ENCODE measurements around the gene TRIM2.
"Not testable (repeated sequence)": the region's sequence is repeated elsewhere in the genome, so short reads cannot be mapped to it uniquely, and the experiment has no call there.

TRIM2 gene

DNA sequence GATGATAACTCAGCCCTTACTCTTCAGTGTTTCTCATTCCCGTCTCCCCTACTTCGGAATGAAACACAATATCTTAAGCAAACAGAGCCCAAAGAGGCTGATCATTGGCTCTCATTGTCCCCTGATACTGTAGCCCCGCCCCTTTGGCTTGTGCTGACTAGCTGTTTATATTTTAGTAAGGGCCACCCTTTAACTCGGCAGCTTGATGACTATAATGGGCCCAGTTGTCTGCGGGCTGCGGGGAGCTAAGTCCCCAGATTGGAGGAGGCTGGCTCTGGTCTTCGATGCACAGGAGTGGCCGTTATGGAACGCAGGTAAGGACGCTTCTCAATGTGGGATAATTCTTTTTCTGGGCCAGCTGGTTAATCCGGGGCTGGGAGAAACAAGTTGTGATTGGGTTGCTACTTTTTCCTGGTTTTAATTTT lies at the start of gene TRIM2:
TRIM2 (plus strand) TSS at position 197 of the 425 bp plus-strand sequence; CDS start at position 285, 88 bp downstream.
- no peak for DNase-seq

DNA sequence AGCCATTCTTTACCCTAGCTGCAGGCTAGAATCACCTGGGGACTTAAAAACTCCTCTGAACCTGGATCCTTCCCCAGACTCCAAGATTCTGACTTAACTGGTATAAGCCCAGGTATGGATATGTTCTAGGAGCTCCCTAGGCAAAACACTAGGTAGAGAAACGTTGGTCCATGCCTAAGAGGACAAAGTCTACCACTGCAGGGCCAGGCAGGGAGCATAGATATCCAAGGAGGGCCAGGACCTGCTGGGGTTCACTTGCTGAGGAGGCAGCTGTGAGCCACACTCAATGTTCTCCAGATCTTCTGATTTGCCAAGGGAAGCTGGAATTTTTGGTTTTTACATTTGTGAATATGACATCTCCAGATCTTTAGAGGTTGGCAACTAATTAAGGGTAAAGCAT lies 48.6 kb upstream of the TRIM2 start:
- DNase-seq = no peak

DNA sequence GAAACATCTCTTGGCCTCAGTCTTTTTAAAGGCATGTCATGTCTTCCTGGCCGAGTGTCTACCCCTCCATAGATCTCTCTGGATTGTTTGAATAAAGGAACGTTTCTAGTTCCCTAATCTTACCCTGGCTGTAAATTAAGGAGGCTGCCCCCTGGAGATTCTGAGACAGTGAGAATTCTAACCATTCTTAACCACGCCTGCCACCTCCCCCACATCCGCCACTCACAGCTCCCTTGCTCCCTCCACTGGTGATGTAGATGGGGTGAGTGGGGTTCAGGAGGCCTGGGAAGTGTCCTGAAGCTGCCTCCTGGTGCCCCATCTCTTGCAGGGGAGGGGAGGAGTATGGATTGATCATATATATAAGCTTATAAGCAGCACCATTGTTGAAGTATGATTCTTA lies 48.0 kb upstream of the TRIM2 start:
- DNase-seq = no peak

DNA sequence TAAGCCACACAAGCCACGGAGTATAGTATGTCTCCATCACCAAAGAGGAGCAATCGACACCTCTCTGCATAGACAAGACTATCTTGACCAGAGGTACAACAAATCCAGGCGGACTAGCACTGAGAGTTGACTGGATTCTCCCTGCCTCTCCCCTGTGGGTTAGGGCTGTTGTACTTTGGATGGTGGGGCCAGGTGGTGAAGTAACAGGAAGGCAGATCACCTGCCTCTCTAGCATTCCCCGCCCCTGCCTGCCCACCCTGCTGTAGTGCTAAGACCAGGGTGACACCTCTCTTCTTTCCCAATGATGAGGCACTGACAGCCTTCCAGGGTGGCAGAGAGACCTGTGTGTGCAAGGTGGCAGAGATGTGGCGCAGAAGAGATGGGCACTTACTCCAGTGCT lies 47.5 kb upstream of the TRIM2 start:
- DNase-seq = no peak

DNA sequence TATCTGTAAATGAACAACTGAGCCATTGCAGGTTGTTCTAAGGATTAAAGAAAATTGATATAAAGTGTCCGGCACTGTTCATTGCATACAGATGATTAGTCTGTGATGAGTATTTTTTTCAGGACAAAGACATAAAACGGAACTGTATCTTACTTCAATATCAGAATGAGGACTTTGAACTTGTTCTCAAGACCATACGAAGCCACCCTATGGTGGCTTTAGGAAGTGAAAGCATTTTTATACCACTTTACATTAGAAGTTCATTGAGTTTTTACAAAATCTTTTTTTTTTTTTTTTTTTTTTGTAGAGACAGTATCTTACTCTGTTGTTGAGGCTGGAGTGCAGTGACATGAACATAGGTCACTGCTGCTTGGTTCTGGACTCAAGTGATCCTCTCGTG lies 45.2 kb upstream of the TRIM2 start:
- DNase-seq = no peak

DNA sequence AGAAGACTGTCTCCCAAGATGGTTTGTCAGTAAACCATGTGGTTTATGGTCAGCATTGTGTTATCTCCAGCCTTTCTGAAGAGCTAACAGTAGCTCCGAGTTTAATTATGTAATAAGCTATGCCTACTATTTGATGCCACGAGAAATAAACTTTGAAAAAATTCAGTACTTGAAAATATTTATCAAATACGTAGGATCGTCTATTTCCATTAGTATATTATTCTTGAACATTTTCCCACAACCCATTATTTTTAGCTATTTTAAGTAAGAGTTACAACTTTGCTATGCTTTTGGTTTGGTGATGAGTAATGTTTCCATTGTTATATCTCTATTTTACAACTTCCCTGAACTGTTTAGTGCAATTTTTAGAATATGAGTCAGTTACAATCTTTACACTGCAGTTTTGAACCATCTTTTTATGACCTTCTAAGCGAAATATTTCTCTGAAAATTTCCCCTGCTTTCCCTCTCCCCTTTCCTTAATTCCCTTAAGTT lies 44.5 kb upstream of the TRIM2 start:
- DNase-seq = no peak

DNA sequence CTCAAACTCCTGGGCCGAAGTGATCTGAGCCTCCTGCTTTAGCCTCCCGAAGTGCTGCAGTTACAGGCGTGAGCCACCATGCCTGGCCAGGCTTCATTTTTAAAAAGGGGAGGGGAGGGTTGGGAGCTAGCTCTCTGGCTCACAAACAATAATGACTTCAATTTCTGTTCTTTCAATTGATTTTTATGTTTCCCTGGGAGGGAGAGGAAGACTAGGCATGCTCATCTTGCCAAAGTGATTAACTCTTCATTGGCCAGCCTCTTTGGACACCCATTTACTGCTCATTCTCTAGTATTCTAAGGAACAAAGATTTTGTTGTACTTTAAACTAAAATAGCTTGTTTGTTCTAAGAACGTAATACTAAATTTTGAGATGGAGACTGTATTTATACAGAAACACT lies 43.4 kb upstream of the TRIM2 start:
- no peak for DNase-seq

DNA sequence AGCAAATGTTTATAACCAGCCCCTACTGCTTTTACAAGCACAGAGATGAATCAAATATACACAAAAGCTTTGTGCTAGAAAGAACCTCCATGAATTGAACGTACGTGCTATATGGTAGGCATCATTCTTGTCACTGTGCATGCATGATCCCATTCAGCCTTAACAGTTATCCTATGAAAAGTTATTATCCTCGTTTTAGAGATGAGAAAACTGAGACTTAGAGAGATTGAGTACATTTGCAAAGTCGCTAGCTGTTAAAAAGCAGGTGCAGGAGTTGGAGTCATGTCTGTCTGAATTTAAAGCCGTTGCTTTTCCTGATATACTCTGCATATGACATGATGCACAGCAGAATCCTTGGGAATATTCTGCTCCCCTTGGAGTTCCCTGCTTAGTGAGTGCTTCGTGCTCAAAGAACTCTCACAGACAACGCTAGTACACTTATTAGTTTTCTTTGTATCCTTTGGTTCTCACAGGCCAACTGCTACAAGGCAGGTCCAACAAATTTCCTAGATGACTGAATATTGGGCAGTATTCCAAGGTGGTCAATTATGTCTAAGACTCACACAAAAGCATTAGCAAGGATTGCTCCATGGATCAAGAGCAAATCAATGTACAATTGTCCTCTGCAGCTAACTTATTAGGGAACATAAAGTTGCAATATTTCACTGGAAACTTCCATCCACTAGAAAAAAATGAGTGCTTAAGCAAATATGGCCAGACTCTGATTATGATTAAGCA lies 42.8 kb upstream of the TRIM2 start:
- DNase-seq = no peak

DNA sequence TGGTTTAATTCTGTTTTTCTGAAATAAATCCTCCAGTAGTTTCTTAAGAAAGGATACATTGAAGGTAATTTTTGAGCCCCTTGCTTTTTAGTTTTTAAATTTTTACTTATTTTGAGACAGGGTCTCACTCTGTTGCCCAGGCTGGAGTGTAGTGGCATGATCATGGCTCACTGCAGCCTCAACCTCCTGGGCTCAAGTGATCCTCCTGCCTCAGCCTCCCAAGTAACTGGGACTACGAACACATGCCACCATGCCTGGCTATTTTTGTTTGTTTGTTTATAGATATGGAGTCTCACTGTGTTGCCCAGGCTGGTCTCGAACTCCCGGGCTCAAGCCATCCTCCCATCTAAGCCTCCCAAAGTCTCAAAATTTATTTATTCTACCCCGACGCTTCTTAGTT lies 39.0 kb upstream of the TRIM2 start:
- not testable (repeated sequence) for DNase-seq

DNA sequence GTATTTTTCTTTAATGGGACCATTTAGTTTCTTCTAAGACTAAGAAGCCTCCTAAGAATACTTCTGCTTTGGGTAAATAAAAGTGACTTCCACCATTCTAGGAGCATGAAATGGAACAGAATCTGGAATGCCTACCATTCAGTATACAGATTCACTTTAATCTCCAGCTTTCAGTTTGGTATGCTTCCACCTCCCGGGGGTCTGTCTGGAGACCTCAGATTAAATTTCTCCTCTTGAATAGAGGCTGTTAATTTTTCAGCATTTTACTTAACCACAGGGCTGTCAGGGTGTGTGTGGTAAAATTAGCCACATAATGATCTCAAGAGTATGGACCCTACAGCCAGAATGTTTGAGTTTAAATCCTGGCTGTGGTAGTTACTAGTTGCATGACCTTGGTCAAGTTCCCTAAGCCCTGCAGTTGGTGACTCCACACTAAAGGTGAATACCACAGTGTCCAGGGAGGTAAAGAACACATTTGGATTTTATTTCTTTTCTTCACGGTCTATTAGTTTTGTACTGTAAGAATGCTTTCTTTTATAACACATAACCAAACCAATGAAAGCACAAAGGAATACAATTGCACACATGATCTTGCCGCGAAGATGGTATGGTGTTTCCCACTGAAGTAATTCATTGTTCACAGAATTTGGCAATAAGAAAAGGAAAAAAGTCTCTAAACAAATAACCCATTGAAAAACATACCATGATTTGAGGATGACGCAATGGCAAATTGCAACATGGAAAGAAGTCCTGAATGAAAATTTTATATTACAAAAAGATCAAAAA lies 37.3 kb upstream of the TRIM2 start:
- no peak for DNase-seq

DNA sequence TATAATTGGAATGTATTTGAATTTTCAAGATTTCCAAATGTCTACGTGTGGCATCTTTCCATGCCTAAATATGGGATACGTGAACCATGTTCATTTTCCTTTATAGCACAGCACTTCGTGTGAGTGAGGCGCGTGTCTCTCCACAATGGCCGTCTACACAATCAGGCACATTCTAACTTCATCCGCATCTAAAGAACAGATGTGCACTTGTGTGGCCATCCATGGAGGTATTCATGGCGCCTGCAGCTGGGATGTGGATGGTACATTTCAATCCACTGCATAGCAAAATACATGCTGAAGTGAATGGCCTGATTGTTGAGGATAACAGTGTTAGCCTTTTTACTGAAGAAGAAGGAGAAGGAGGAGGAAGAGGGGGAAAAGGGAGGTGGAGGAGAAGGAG lies 34.5 kb upstream of the TRIM2 start:
- no peak for DNase-seq

DNA sequence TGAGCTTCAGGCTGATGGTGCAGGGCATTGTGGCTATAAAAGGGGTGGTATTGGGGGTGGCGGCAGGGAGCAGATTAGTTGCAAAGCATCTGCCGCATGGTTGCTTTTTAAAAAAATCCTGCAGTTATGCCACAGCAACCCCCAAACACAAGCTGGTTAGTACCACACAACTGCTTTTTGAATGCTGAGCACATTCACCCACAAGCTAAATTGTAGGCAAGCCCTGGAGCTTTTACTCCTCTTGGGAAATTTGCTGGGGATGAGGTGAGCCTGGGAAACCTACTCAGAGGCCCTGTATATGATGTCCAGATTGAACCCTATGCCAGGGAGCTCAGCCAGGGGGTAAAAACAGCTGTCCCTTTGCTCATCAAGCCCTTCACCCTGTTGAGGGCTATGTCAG lies 33.8 kb upstream of the TRIM2 start:
- no peak for DNase-seq

DNA sequence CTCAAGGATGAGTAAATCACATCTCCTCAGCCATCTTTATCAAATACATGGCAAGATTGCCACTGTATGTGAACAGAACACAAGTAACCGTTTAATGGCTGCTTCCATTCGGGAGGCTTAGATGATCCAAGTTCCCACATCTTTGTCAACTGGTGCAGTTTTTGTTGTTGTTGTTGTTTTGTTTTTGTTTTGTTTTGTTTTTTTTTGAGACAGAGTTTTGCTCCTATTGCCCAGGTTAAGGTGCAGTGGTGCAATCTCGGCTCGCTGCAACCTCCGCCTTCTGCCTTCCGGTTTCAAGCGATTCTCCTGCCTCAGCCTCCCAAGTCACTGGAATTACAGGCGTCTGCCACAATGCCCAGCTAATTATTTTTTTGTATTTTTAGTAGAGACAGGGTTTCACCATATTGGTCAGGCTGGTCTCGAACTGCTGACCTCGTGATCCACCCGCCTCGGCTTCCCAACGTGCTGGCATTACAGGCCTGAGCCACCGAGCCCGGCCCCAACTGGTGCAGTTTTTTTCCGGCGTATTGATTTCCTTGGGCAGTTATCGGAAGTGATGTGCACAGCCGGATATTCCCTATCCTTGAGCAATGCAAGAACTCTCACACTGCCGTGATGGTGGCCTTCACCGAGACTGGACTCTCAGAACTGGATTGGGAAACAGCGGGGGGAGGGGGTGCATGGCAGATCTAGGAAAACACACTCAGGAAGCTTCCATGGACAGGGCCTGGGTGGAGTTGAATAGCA lies 29.2 kb upstream of the TRIM2 start:
- DNase-seq = no peak

DNA sequence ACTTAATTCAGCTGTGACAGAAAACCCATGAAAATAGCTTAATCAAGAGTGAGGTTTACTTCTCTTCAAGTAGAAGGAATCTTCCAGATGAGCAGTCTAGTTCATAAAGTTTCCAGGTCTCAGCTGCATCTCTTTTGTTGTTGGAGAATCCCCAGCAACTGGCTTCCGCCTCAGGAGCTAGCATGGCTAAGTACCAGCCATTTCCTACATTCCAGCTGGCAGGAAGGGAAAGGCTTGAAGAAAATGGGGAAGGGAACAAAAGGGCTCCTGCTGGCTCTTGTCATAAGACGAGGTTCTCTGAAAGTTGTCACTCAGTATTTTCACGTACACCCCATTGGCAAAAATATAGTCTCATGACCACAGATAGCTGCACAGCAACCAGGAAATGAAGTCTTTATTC lies 27.3 kb upstream of the TRIM2 start:
- no peak for DNase-seq

DNA sequence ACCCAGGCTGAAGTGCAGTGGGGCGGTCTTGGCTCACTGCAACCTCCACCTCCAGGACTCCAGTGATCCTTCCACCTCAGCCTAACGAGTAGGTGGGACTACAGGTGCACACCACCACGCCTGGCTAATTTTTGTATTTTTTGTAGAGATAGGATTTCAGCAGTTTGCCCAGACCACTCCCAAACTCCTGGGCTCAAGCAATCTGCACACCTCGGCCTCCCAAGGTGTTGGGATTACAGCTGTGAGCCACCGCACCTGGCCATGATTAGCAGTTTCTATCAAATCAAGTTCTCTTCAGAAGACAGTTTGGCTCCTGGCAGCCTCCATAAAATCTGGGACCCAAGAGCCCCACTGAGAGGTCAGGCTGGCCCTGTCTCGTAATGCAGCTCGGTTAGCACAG lies 26.4 kb upstream of the TRIM2 start:
- no peak for DNase-seq

DNA sequence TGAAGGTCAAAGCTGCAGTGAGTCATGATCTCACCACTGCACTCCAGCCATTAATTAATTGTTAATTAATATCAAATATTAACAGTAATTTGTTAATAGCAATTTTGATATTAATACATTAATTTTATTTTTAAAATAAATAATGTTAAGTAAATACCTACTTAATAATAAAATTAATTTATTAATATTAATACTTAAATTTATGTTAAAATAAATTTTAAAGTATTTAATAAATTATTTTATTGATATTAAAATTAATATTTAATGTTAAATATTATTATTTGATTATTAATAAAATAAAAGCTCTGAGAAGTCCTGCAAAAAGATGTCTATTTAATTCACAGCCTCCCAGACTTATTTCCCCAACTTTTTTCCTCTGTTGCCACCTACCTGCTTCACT lies 25.1 kb upstream of the TRIM2 start:
- no peak for DNase-seq

DNA sequence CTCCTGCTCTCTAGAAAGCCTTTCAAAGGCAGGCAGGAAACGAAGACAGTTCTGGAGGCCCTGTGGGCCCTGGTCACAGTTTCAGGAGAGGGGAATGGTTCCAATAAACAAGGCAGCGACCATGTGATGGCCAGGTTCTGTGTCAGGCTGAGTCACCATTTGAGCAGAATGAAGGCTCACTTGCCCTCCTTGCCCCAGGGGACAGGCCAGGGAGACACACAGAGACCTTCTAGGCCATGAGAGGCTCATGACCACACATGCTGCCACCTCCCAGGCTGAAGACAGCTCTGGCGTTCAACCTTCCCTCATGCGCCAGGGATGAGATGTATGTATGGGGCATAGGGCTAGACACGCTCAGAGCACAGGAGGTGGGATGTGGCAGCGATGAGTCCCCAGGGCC lies 22.9 kb upstream of the TRIM2 start:
- no peak for DNase-seq

DNA sequence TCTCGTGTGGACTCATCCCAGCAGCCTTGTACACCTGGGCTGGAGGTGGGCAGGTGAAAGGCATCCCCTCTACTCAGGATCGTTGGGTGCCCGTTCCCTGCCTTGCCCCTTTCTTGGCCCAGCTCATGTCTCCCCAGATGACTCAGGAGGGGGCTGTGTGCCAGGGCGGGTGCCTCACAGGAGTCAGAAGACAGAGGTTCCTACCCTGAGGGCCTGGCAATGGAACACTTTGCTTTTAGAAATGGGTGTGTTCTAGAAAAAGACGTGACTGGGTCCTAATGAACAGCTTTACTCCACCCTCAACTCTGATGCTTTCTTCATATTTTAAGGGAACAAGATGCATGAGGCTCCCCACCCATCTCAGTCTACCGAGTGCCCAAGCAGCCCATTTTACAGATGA lies 22.5 kb upstream of the TRIM2 start:
- DNase-seq = no peak

DNA sequence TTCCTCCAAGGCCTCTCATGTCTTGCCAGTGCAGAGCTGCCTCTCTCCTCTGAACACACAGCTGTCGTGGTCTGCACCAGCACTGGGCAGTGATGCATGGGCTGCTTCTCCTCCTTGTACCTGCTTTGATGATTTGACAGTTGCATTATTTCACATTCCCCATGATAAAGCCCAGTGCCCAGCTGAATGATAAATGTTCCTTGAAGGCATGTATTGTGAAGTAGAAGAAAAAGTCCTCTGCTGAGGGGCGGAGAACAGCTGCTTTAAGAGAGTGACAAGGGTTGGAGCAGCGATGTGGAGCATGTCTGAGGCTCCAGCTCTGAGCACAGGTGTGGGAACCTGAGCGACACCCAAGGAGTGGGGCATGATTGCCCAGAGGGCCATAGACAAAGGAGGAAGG lies 21.1 kb upstream of the TRIM2 start:
- no peak for DNase-seq

DNA sequence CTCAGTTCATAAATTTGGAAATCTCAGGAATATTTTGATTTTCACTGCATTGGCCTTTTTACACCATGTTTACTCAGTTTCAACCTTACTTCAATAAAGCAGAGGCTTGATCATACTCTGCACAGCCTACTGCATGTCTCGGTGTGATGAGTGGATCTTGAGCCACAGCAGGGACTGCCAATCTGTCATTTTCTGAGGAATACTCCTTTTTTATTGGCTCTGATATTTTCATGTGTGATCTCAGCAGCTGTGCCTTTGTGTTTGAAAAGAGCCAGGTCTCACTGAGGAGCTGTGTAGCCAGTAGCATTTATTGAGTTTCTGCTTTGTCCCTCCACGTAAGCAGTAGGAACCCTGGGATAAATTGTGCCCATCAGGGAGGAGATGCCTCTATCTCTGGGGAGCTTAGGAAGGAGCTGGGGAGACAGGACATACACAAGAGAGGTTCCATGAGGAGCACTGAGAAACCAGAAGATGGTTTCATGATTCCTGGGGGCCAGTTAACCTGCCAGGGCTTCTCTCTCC lies 18.9 kb upstream of the TRIM2 start:
- DNase-seq = no peak

DNA sequence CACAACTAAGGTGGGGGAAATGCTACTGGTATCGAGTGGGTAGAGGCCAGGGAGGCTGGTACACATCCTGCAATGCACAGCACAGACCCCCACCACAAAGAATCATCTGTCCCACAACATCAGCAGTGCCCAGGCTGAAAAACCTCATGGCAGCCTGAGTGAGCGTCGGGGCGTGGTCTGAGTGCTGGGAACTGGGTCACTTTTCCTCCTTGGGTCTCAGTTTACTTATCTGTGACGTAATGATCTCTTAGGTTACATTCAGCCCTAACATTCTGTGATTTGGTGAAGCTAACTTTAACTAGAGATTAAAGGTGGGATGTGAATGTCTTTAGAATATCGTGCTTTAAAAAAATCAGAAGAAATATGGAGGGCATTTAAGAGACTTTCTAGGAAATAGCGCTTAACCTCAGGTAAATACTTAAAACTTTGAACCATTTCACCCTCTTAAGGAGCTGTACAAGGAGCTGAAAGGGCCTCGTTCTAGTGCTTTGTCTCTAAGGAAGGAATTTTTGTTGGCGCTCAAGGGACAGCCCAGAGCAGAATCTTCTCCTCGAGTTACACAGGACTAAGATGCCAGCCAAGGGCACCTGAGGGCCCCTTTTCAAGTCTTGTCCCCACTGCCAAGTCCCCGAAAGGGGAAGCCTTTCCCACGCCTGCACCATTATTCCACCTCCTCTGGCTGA lies 18.1 kb upstream of the TRIM2 start:
- DNase-seq = no peak

DNA sequence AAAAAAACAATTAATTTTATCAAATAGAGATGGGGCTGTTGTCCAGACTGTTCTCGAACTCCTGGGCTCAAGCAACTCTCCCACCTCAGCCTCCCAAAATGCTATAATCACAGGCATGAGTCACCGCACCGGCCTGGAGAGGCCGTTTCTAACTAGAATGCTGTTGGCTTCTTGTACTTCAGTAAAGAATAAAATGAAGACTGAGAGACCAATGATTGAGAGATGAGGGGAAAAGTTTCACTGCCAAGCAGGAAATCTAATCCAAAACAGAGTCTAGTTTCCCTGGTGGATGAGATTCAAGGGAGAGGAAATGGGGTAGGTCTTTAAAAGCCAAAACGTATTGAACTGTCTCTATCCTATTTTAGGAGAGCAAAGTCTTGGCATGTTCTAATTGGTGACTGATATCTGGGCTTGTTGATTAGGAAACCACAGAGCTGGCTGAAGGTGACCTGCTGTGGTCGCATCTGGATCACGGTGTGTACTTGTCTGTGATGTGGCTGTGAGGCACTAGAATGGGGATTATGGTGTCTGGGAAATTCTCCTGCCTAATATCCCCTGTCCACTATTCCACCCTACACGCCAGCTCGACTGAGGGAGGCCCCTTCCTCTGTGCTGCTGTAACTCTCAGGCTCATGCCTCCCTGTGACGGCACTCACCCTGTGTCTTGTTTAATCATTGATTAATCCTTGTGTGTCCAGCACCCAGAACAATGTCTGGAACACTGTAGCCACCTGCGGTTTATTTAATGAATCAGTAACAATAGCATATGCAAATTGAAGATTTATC lies 15.0 kb upstream of the TRIM2 start:
- DNase-seq = no peak
